Measurements from ENCODE around the gene CD69.

- no peak for TF ChIP-seq CTCF (IDR thresholded peaks at IDR 0.05; ENCODE audit: low read length)
- no peak for TF ChIP-seq EZH2phosphoT487 (IDR thresholded peaks at IDR 0.05; ENCODE audit: low read length)
- TF ChIP-seq EZH2 (optimal IDR thresholded peaks at IDR 0.05; ENCODE audit: low read depth, low read length): no peak
These were observed 5.7 kb downstream of the CD69 start for GRCh38 chr12:9755035-9755434.

Data from MM.1S (cell line).